Femur (tissue), 1 donor: Measurements from ENCODE around the gene NOS3.
"Not testable (repeated sequence)": the region's sequence is repeated elsewhere in the genome, so short reads cannot be mapped to it uniquely, and the experiment has no call there.

Experiments used
- DNase-seq: peaks from one replicate; pipeline ENCODE4 v3.0.0-alpha.2; 2017

NOS3 gene

DNA sequence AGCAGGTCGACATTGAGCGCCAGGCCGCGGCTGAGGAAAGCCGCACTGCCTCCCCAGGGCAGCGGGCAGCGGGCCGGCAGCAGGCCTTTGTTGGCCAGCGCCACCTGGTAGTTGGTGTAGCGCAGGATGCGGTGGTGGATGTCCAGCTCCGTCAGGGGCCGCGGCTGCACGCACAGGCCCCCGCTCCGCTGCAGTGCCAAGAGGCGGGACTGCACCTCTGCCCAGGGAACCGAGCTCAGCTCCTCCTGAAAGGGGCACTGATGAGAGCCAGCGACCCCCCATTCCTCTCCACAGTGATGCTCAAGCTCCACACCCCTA, 28.3 kb downstream of the NOS3 start:
- no peak for DNase-seq

DNA sequence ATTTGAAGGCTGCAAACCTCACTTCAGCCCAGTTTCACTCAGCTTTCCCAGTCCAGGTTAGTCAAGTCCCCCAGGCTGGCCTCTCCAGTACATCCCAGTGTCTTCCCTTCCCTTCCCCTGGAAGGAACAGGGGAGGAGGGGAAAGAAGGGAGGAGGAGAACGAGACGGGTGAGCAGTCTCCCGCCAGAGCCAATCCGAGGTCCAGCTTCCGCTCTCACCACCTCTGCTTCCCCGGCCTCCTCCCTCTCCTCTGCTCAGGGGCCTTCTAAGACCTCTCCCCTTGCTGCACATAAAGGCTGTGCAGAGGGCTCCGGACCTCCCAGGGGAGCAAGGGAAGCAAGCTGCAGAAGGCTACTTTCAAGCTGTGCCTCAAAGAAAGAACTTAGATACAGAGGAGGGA, 29.4 kb downstream of the NOS3 start:
- DNase-seq = no peak

DNA sequence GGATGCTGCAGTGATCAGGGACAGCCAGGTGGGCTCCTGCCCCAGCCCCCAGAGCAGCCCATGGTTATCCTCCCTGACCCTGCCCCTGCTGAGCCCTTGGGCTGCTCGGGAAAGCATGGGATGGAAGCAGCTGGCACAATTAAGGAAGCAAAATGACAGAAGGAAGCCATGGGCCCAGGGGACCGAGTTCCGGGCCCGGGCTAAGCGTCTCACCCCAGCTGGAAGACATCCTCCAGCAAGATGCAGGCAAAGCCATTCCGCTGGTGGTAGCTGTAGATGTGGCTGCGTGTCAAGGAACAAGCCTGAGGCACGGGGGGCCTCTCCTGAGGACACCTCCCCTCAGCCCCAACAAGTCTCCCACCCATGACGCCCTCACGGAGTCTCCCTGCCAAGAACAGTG, 32.4 kb downstream of the NOS3 start:
- DNase-seq = no peak

DNA sequence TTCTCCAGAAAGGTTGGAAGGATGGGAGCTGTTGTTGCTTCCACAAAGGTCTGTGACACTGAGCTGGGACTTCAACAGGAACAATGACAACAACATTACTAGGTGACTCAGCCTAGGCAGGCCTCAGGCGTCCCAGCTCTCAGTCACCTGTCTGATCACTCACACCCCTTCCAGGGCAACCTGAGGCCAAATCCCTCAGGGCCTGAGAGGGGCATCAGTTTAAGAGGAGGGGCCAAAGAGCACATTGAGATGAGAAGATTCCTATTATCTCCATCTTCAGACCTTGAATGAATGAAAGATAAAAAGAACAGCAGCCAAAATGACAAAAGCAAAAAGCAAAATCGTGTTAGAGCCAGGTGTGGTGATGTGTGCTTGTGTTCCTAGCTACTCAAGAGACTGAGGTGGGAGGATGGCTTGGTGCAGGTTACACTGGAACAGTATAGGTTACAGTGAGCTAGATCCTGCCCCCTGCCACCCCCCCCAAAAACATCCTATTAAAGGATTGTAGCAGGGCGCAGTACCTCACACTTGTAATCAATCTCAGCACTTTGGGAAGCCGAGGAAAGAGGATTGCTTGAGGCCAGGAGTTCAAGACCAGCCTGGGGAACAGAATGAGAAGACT, 33.7 kb downstream of the NOS3 start, which contains the start of gene ATG9B:
ATG9B (minus strand) TSS at position 60 of the 622 bp plus-strand sequence. CDS start 71 bp downstream, outside the sequence.
- DNase-seq = no peak

DNA sequence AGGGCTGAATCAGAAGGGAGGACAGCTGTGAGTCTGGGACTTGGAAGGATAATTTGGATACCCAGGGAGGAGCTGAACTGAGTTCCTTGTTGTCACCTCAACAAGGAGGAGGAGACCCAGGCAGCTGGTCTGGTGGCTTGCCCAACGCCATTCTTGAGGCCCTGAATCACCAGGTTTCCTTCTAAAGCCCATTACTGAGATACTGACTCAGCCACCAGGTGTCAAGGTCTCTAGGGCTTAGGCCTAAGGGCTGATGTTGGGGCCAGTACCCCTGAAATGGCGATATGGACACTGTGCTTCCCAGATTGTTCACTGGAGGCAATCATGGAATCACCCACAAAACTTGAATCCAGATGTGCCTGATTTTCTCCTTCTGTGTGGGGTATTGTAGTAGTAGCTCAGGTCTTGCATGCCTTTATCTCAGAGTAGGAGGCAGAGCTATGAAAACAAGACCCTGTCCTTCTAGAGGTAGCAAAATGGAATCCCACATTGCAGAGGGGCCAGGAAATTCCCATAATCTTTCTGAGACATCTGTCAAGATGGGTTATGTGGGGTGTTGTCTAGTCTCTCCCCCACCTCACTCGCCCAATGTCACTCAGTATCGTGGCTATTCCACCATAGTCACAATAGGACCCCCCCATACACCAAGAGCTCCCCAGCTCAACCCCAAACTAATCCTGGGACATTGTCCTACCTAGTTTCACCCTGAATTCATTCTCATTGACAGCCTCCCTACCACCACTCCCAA, 35.3 kb downstream of the NOS3 start:
- no peak for DNase-seq

DNA sequence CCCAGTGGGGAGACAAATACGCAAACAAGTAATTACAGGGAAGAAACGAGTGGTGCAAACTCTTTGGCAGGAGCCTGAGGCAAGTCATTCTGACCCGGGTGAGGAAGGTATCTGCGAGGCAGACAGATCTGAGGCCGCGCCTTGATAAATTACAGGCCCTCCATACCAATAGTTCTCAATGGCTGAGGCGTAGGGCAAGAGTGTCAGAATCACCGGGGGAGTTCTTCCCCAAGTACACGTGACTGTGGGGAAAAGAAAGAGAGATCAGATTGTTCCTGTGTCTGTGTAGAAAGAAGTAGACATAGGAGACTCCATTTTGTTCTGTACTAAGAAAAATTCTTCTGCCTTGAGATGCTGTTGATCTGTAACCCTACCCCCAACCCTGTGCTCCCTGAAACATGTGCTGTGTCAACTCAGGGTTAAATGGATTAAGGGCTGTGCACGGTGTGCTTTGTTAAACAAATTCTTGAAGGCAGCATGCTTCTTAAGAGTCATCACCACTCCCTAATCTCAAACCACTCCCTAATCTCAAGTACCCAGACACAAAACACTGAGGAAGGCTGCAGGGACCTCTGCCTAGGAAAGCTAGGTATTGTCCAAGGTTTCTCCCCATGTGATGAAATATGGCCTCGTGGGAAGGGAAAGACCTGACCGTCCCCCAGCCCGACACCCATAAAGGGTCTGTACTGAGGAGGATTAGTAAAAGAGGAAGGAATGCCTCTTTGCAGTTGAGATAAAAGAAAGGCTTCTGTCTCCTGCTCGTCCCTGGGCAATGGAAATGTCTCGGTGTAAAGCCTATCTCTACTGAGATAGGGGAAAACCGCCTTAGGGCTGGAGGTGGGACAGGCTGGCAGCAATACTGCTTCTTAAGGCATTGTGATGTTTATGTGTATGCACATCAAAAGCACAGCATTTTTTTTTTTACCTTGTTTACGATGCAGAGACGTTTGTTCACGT, 36.2 kb downstream of the NOS3 start:
- DNase-seq = not testable (repeated sequence)

DNA sequence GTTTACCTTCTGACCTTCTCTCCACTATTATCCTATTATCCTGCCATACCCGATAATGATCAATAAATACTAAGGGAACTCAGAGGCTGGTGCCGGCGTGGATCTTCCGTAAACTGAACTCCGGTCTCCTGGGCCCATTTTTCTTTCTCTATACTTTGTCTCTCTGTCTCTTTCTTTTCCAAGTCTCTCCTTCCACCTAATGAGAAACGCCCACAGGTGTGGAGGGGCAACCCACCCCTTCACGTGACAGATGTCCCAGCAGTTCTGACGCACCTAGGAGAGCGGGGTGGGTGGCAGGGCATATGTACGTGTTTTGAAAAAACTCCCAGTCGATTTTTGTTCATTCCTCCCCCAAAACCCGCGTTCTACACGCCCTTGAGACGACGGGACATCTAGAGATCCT, 36.9 kb downstream of the NOS3 start:
- not testable (repeated sequence) for DNase-seq

DNA sequence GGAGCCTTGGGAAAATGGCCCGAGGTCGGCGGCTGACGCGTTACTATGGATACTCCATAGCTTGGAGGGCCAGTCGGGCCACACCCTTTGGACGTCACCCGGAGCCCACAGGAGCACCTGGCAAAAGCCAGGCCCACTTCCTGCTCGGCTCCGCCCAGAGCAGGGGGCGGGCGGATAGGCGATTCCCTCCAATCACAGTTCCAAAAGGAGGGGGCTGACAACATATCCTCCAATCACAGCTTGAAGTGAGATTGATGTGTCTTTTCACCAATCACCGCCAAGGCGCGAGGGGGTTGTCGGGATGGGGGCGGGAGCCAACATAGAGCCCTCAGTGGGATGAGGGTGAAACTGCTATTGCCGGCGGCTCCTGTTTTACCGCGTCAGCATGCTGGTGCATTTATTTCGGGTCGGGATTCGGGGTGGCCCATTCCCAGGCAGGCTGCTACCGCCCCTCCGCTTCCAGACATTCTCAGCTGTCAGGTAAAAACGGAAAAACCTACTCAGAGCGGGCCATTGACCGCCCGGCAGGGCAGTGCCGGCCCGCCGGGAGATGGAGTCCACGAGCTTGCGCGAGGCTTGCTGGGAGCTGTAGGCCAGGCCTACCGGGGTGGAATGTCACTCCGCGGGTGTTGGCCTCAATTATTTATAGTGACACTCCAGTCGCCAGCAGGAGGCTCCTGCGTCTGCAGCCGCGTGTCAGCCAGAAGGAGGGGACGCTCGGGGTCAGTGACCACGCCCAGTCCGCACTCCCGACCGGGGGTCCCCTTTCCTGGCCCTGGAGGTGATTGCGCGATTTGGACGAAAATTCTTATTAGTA, 37.5 kb downstream of the NOS3 start, which contains the start of gene ABCB8:
ABCB8 (plus strand) TSS at position 320 of the 817 bp plus-strand sequence; CDS start at position 386, 66 bp downstream.
- peak; percentile 99 for DNase-seq

DNA sequence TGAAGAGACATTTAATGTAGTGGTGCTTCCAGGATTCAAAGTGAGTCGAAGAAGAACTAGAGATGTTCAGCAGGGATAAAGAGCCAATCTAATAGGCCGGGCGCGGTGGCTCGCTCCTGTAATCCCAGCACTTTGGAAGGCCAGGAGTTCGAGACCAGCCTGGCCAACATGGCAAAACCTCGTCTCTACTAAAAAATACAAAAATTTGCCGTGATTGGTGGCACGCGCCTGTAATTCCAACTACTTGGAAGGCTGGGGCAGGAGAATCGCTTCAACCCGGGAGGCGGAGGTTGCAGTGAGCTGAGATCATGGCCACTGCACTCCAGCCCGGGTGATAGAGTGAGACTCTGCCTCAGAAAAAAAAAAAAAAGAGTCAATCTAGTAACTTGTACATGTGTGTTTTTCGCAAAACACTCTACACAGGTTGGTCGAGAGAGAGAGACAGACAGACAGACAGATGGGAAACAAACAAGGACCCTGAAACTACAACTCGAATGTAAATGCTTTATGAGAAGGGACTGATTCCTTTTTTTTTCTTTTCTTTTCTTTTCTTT, 38.2 kb downstream of the NOS3 start:
- no peak for DNase-seq

DNA sequence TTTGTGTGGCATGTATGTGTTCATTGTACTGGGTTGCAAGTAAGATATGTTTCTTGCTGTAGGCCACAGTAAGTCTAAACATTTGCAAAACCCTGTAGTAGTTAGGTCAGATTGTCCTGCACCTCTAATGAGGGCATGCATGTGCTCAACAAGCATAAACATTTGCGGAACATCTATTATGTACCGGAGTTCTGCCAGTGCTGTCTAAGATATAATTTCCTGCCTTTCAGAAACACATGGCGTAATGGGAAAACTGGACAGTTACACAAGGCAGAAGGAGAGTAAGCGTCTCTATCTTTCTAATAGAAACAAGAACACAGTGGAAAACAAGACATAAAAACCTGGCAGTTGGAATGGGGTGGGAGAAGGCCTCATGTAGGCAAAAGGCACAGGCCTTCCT, 40.2 kb downstream of the NOS3 start:
- DNase-seq = no peak

DNA sequence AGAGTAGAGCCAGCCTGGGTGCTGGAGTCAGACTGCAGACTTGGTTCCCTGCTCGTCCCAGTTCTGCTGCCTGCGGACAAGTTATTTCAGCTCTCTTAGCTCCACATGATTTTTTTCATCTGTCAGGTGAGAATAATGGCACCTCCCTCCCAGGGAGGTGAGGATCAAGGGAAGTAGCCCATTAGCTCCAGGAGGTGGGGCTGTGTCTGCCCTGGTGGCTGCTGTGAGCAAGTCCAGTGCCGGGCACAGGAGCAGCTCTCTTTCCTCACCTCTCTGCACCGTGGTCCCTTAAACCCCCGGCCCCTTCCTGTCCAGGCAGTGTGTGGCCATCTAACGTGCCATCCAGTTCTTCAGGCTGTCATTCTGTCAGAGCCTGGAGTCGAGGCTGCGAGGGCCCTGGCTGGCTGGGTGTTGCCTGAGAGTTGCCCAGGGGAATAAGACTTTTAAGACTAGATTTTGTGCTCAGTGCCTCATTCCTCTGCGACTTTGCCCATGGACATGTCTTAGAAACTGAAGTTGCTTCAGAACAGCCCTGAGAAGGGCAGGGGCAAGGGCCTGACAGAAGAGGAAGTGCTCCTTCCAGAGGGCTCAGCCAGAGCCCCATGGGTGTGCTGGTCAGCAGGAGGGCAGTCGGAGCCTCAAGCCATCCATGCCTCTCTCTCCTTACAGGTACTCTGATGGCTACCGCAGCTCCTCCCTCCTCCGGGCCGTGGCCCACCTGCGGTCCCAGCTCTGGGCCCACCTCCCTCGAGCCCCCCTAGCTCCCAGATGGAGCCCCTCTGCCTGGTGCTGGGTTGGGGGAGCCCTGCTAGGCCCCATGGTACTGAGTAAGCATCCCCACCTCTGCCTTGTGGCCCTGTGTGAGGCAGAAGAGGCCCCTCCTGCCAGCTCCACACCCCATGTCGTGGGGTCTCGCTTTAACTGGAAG, 42.4 kb downstream of the NOS3 start:
- DNase-seq = no peak

DNA sequence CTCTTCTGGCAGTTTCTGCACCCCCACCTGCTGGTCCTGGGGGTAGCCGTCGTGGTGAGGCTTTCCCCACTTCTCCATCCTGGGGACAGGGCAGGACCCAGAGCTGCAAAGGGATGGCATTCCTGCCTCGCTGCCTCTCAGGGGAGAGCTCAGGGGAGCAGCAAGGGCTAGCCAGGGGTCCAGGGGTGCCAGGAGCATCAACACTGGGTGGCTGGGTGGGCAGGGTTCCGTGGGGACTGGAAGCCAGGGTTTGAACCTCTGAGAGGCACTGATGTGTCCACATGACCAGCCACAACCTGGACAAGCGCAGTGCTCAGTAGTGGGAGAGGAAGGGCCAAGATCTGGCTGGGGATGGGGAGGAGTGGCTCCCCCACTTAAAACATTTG, 43.0 kb downstream of the NOS3 start:
- DNase-seq = no peak

DNA sequence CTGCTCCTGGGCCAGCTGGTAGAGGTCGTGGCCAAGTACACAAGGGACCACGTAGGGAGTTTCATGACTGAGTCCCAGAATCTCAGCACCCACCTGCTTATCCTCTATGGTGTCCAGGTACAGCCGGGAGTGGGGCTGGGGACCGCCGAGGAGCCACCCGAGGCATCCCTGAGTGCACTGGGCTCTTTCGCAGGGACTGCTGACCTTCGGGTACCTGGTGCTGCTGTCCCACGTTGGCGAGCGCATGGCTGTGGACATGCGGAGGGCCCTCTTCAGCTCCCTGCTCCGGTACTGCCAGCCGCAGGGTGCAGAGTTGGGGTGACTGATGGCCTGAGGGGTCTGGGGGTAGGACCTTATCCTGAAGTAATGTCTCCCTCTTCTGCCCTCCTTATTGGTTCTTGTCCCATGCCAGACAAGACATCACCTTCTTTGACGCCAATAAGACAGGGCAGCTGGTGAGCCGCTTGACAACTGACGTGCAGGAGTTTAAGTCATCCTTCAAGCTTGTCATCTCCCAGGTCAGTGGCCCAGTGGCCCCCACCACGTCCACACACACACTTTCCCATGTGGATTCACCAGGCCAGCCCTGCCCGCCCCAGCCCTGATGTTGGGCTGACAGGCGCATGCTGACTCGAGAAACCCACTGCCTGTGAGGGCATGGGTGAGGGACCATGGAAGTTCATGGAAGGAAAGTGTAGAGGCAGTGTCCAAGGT, 43.7 kb downstream of the NOS3 start:
- no peak for DNase-seq

DNA sequence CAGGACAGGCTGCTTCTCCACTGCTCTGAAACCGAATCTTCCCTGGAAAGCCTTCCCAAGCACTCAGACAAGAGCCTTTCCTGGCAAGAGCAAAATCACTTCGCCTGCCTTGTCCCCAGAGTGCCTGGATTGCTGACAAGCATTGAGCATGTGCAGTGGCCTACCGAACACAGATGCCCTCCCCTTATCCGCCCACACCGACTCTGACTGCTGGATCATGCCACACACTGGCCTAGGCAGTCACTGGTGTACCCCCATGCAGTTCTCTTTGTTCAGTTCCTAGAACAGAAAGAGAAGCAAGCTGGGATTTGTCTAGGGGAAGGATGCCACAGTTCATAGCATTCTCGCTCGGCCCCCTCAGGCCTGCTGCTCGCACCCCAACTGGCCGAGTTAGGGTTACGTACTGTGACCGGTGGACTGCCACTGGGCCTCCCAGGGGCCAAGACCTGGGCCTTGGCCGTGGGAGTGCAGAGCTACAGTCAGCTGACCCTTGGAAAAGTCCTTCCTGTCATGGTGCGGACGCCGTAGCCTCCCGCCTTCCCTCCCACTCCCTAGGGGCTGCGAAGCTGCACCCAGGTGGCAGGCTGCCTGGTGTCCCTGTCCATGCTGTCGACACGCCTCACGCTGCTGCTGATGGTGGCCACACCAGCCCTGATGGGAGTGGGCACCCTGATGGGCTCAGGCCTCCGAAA, 44.4 kb downstream of the NOS3 start:
- no peak for DNase-seq

DNA sequence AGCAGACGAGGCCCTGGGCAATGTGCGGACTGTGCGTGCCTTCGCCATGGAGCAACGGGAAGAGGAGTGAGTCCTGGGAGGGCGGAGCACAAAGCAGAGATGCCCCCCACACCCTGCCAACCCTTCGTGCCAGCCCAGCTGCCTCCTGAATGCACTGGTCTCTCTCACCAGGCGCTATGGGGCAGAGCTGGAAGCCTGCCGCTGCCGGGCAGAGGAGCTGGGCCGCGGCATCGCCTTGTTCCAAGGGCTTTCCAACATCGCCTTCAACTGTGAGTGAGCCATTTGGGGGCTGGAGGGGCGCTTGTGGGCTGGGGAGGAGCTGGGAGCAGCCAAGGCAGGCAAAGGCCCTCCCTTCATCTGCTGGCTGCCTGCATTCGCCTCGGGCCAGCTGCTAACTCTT, 45.1 kb downstream of the NOS3 start:
- no peak for DNase-seq

DNA sequence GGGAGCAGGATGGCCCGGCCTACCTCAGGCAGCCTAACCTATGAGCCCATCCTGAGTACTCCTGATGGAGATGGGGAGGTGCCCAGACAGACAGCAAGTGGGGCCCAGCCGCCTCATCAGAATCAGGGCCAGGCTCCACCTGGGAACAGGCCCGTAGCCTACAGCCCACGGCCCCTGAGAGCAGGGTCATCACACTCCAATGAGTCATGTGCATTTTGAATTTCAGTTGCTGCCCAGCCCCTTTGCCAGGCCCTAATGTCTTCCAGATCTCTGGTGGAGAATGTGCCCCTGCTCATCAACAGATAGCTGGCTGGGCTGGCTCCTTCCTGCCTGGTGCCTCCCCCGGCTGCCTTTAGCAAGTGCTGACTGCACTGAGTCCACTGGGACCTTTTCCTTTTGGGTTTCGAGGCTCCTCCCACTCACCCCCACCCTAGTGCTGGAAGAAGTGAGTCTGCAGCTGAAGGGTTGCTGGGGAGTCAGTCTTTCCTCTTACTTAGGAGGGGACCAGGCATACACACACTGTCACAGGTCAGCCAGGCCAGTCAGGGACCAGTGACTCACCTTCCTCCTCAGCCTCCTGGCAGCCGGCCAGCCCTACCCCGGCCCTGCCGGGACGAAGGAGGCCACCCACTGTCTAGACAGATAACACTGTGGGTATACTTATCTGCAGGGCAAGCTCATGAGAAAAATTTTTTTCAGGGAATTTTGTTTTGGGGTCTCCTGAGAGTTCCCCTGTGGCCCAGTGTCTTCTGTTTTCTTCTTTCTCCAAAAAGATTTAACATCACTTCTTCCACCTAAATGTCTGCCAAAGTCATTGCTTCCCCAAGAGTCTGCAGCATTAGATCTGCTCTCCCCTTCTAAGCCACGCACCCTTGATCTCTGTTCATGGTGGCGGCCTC, 48.4 kb downstream of the NOS3 start:
- peak; percentile 71 for DNase-seq

DNA sequence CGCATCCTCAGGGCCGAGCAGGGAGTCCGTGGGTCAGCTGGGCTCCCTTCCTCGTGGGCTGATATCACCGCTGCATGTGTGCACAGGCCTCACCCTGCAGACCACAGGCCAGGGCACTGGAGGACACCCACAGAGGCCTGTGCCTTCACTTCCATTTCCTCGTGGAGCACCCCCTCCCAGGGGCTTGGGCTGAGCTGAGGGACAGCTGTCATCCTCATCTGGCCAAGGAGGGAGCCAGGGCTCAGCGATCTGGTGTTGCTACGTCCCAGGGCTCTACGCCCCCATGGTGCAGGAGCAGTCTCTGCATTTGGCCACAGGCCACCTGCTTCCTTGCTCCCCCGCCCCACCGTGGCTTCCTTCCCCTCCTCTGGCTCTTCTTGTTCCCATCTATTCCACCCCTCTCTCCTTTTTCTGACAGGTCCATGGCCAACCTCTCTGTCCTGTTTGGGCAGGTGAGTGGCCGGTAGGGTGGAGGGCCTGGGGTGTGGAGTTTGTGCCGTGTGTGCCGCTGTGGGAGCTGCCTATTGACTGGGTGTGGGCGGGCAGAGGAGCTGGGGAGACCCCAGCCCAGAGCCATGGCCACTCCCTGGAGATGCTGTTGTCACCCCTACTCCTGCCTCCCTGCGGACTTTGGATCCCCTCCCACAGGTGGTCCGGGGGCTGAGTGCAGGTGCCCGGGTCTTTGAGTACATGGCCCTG, 49.2 kb downstream of the NOS3 start:
- DNase-seq = no peak
